Posterior vena cava (tissue), 2 donors: ENCODE results near the gene COL27A1. TPM values are rescaled to one million over a fixed set of nuclear protein-coding genes. Genes with fewer than 3 reads are reported as not detected.

Experiments
- DNase-seq: peaks from one replicate; pipeline ENCODE4 v3.0.0-alpha.2; 2020; ENCODE audit warnings: low spot score
- intact Hi-C, 2 donors: fragments of 100-400 bp; cut with DNase I; formaldehyde crosslinking; loops; one replicate each; pipeline versions ENCODE4 v1.14.1 to v1.14.2; 2022 to 2023
- total RNA-seq, 2 donors: library from RNA; stranded (reverse); fragmentation: NEBNext Ultra II Directional; extraction: Animal tissue kit (Norgen Biotek cat#: 25700); gene quantifications; one replicate each; pipeline ENCODE4 v1.2.1, GENCODE V29; 2021
- donor health status: DM: yes; HTN: yes; CAD: no.
- donor health status: DM: yes; HTN: yes; CAD: no.

Gene COL27A1
- total RNA-seq, 2 donors from 2014 or later = 6.7 to 8.1 TPM

DNA sequence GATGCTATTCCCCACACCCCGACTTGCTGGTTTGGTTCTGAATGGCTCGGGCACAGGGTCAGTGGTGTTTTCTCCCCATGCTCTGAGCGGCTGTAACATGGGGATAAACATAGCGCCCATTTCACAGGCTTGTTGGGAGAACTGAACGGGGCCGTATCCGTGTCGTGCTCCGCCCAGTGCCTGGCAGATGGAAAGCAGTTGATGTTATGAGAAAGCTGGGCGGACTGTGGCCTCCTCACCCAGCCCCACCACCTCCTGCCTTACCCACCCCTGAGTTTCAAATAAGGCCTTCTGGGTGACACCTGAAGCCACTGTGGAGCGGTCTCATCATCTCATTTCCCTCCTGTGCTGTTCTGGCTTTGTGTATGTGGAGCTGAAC lies 188.8 kb downstream of the COL27A1 start:
- intact Hi-C loops = loop anchor here in 1 of 2 donors (10.0 kb wide), 1 partner anchor 311 kb away; the partner anchor contains the start of gene TEX53
- no peak for DNase-seq

GRCh38 chr9:114344692-114345091 lies 189.4 kb downstream of the COL27A1 start:
- no peak for DNase-seq
- intact Hi-C loops = loop anchor here in 1 of 2 donors (5.0 to 10.0 kb wide), 2 partner anchors 38 to 310 kb away; partner anchors contain the start of gene TEX53

DNA sequence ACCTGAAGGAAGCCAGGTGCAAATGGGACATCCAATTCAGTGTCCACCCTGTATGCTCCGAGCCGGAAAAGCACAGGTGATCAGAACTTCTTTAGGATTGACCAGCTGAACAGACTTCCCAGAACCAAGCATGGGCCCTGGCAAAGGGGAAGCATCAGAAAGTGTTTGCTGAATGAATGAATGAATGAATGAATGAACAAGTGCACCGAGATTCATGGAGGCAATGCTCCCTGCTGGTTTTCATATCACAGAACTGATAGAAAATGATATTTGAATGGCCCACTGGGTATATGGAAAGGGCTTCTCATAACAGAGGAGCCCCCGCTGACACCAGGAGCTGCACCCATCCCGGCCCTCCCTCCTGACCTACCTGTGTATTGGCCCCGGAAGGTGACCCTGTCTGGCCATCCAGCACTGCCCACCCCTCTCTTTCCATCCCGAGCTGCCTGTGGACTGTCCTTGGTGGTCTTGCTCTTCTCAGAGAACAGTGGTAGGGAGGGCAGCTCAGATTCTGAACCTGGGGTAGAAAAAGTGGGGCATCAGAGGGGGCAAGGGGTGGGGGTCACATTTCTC lies 190.2 kb downstream of the COL27A1 start:
- intact Hi-C loops = loop anchor here in 1 of 2 donors (5.0 to 10.0 kb wide), 2 partner anchors 37 to 309 kb away; partner anchors contain the start of gene TEX53
- DNase-seq = no peak

DNA sequence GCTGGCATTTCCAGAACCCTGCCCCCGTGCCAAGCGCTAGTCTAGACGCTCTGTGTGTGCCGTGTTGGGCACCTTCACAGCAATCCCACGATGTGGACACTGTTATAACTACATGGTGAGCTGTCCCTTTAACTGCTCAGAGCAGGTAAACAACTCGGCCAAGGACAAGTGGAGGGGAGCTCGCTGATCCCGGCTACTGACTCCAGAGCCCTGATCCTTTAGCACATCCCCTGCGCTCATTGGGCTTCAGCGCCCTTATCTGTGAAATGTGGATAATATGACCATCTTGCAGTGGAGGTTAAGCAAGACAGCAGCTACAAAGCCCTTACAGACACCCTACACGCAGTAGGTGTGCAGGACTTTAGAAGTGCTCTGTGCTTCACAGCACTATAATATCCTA lies 190.8 kb downstream of the COL27A1 start:
- intact Hi-C loops = loop anchor here in 1 of 2 donors (5.0 to 10.0 kb wide), 2 partner anchors 36 to 309 kb away; partner anchors contain the start of gene TEX53
- no peak for DNase-seq

GRCh38 chr9:114347675-114348074 lies 192.3 kb downstream of the COL27A1 start:
- intact Hi-C loops = loop anchor here in 1 of 2 donors (5.0 to 10.0 kb wide), 2 partner anchors 35 to 307 kb away; partner anchors contain the start of gene TEX53

DNA sequence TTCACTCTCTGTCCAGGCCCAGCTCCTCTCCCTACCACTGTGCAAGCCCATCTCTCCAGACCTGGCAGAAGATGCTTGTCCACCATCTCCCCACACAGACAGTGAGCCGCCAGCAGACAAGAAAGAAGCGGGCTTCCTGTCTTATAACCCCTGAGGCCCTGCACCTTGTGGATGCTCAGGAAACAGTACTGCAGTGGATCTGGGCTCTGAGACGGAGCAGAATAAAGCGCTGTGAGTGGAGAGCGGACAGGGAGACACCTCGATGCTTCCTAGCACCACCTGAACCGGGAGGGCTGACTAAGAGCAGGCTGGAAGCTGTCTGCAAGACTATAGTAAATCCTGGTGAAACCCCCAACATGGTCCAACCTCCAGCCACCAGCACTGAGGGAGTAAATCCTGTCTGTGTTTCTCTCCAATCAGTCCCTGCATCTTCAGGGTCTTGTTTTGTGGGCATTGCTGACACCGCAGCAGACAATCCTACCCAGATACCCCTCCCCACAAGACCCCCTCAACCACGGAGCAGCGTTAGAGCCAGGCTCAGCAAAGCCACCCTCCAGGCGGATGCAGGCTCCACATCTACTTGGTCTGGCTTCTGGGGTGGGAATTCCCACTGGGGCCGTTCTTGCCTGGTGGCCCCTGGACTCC lies 193.0 kb downstream of the COL27A1 start:
- no peak for DNase-seq
- intact Hi-C loops = loop anchor here in 1 of 2 donors (5.0 to 10.0 kb wide), 2 partner anchors 34 to 306 kb away; partner anchors contain the start of gene TEX53

More at GRCh38 chr9:114347675-114348074, 192.3 kb downstream of the COL27A1 start:
- no peak for DNase-seq

- intact Hi-C loops = loop anchor here in 1 of 2 donors (5.0 to 10.0 kb wide), 2 partner anchors 33 to 306 kb away; partner anchors contain the start of gene TEX53
- peak; percentile 90 for DNase-seq
Observed at GRCh38 chr9:114348906-114349482, 193.7 kb downstream of the COL27A1 start.

- intact Hi-C loops = loop anchor here in 1 of 2 donors (5.0 to 10.0 kb wide), 2 partner anchors 32 to 305 kb away; partner anchors contain the start of gene TEX53
- no peak for DNase-seq
Observed at GRCh38 chr9:114349713-114350480, 194.6 kb downstream of the COL27A1 start.

DNA sequence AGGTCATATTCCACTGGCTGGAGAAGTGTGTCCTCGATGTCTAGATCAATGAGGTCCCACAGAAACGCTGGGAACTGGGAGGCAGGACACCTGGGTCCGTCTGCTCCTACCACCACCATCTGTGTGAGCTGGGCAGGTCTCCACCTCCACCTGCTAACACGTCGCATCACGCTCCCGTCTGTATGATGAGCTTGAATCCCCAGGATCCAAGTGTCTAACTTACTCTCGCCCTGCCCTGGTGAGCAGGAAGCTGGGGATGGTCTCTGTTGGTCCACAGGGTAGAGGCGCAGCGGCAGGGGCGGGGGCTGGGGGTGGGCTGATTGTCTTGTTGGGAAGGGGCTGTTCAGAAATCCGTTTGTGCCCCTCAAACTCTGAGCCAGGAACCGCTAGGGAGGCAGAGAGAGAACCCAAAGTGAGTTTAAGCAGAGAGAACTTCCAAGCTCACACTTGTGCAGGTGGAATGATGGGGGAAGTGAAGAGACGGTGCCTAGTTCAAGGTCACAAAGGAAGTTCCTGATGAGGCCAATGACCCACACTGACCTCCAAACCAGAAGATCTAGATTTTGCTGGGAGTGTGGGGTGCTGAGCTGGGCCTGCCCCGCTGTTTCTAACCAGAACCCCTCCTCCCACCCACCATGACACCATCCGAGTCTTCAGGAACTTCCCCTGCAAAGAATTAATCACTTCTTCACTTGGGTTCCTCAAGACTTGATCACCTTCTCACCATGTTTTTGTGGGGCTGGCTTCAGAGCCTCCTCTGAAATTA lies 195.5 kb downstream of the COL27A1 start:
- intact Hi-C loops = no loop called here
- no peak for DNase-seq

DNA sequence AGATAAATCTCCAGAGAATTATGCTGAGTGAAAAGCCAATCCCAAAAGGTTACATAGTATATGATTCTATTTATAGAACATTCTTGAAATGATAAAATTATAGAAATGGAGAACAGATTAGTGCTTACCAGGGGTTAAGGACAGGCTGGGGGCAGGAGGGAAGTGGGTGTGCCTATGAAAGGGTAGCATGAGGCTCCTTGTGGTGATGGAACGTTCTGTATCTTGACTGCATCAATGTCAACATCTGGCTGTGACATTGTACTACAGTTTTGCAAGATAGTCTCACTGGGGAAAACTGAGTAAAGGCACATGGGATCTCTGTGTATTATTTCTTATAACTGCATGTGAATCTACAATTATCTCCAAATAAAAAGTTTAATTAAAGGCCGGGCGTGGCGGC lies 196.6 kb downstream of the COL27A1 start:
- intact Hi-C loops = no loop called here
- DNase-seq = no peak

DNA sequence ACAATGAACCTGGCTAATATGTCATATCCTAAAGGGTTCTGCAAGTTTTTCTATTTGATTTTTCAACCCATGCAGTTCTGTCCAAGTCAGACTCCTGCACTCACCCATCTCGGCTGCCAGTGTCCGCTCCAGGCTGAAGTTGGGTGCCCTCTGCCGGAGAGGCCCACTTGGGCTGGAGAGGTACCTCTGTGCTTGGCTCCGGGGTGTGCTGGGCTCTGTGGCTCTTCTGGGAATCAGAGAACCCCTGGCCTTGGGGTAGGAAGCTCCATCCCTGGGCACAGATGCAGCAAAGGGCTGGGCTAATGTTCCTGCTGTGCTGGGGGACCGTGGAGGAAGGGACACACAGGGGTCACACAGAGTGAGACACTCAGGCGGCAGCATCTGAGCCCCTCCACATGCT lies 200.5 kb downstream of the COL27A1 start:
- DNase-seq = peak; percentile 72
- intact Hi-C loops = loop anchor here in 1 of 2 donors (5.0 kb wide), 1 partner anchor 549 kb away; no protein-coding TSS in a partner anchor

GRCh38 chr9:114356792-114357191 lies 201.5 kb downstream of the COL27A1 start:
- DNase-seq = peak; percentile 68
- intact Hi-C loops = loop anchor here in 1 of 2 donors (5.0 kb wide), 1 partner anchor 549 kb away; no protein-coding TSS in a partner anchor

- intact Hi-C loops = loop anchor here in 1 of 2 donors (5.0 kb wide), 1 partner anchor 550 kb away; no protein-coding TSS in a partner anchor
- DNase-seq = peak; percentile 20
Observed at GRCh38 chr9:114357360-114357759, 202.0 kb downstream of the COL27A1 start.

- intact Hi-C loops = loop anchor here in 1 of 2 donors (5.0 kb wide), 1 partner anchor 551 kb away; no protein-coding TSS in a partner anchor
- DNase-seq = peak; percentile 50
Observed at GRCh38 chr9:114357911-114358328, 202.6 kb downstream of the COL27A1 start.

DNA sequence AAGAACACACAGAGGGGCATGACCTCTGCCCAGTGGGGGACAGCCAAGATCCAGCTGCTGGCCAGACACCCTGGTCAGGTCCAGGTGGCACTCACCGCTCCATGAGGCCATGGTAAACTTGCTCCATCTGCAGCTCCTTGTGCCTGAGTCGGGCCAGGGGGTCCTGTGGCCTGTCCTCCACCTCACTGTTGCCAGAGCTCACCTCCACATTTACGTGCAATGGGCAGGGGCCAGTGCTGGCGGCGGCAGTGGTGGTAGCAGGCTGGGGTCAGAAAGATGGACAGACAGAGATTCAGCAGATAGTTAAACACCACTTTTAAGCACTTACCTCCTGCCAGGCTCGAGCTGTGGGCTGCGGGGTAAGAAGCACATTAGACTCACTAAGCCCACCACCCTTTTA lies 204.5 kb downstream of the COL27A1 start:
- DNase-seq = peak; percentile 75
- intact Hi-C loops = loop anchor here in 1 of 2 donors (5.0 kb wide), 1 partner anchor 552 kb away; no protein-coding TSS in a partner anchor

DNA sequence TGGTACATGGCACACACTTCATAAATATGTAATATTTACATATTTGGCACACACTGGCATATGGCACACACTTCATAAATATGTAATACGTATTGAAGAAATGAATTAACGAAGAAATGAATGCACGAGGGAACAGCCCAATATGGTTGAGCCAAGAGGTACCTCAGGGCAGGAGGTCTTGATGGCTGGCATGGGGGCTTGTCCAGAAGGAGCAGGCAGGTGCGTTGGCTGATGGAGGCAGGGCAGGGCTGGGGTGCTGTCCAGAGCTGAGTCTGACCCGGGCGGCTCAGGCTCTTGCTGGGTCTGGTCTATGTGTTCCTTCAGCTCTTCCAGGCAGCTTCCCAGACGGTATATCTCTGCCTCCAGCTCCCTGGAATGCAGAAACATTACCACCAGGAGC lies 206.2 kb downstream of the COL27A1 start:
- DNase-seq = peak; percentile 50
- intact Hi-C loops = no loop called here
